ENCODE measurements around the gene CRTC1.

The CRTC1 gene

DNA sequence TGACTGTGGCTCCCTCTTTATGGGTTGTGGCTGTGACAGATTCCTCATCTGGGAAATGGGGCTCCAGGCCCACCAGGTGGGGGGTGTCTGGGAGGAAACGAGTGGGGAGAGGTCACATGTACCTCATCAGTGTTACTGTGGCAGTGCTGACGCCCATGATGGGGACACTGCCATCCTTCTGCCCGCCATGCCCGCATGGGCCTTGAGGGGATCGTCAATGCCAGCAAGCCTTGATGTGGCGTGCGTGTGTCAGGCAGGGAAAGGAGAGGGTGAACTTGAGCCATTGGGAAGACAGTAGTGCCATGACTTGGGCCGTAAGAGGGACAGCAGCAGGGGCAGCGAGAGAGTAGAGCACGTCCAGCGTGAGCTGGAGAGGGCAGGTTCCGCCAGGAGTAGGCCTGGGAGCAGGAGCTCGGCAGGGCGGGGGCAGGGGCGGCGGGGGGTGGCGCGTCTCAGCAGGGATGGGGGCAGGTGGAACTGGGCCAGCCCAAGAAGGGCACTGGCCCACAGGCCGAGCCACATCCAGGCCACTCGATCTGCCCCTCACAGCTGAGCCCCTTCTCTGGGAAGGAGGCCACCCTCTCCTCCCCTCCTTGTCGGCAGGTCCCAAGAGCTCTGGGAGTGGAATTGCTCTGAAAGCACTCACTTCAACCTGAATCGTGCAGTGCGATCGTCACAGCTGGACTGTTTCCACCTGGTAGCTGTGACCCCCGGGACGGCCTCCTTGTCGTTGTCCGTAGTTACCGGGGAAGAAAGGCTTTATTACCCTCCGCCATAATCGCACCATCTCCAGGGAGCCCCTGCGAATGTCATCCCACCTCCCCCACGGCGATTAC is 36.7 kb upstream of the CRTC1 start:
- no peak for TF ChIP-seq FOXP2 (optimal IDR thresholded peaks at IDR 0.05; ENCODE audit: borderline replicate concordance, extremely low read depth, extremely low read length, insufficient read depth)
- no peak for TF ChIP-seq POLR2AphosphoS5 (IDR thresholded peaks at IDR 0.05; ENCODE audit: low read depth, low read length)
- no peak for TF ChIP-seq SIN3A (IDR thresholded peaks at IDR 0.05; ENCODE audit: borderline replicate concordance, insufficient read depth, low read length)
- TF ChIP-seq TAF1 (IDR thresholded peaks at IDR 0.05; ENCODE audit: borderline replicate concordance, insufficient read depth, low read length) = no peak
- TF ChIP-seq, protein P1, sequence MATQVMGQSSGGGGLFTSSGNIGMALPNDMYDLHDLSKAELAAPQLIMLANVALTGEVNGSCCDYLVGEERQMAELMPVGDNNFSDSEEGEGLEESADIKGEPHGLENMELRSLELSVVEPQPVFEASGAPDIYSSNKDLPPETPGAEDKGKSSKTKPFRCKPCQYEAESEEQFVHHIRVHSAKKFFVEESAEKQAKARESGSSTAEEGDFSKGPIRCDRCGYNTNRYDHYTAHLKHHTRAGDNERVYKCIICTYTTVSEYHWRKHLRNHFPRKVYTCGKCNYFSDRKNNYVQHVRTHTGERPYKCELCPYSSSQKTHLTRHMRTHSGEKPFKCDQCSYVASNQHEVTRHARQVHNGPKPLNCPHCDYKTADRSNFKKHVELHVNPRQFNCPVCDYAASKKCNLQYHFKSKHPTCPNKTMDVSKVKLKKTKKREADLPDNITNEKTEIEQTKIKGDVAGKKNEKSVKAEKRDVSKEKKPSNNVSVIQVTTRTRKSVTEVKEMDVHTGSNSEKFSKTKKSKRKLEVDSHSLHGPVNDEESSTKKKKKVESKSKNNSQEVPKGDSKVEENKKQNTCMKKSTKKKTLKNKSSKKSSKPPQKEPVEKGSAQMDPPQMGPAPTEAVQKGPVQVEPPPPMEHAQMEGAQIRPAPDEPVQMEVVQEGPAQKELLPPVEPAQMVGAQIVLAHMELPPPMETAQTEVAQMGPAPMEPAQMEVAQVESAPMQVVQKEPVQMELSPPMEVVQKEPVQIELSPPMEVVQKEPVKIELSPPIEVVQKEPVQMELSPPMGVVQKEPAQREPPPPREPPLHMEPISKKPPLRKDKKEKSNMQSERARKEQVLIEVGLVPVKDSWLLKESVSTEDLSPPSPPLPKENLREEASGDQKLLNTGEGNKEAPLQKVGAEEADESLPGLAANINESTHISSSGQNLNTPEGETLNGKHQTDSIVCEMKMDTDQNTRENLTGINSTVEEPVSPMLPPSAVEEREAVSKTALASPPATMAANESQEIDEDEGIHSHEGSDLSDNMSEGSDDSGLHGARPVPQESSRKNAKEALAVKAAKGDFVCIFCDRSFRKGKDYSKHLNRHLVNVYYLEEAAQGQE (IDR thresholded peaks at IDR 0.05; ENCODE audit: insufficient read depth in 1 of 2, low read depth in 2 of 2, low read length in 2 of 2) = no peak

DNA sequence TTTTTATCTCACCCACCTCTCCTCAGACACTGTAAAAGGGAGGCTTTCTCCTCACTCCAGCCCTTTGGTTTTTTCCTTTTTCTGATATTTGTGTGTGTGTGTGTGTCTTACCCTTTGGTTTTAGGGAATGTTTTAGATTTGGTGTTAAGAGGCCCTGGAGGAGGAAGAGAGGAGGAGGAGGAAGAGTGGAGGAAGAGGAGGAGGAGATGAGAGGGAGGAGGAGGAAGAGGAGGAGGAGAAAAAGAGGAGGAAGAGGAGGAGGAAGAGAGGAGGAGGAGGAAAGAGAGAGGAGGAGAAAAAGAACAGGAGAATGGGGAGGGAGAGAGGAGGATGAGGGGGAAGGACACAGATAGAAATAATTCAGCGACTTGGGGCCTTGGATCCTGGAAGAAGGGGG is 36.1 kb upstream of the CRTC1 start:
- TF ChIP-seq, protein P1 (IDR thresholded peaks at IDR 0.05; ENCODE audit: insufficient read depth in 1 of 2, low read depth in 2 of 2, low read length in 2 of 2) = no peak
- TF ChIP-seq POLR2AphosphoS5 (IDR thresholded peaks at IDR 0.05; ENCODE audit: low read depth, low read length) = no peak
- no peak for TF ChIP-seq TAF1 (IDR thresholded peaks at IDR 0.05; ENCODE audit: borderline replicate concordance, insufficient read depth, low read length)
- TF ChIP-seq SIN3A (IDR thresholded peaks at IDR 0.05; ENCODE audit: borderline replicate concordance, insufficient read depth, low read length) = no peak
- TF ChIP-seq FOXP2 (optimal IDR thresholded peaks at IDR 0.05; ENCODE audit: borderline replicate concordance, extremely low read depth, extremely low read length, insufficient read depth) = no peak

GRCh38 chr19:18647807-18648206 is 35.7 kb upstream of the CRTC1 start:
- TF ChIP-seq TAF1 (IDR thresholded peaks at IDR 0.05; ENCODE audit: borderline replicate concordance, insufficient read depth, low read length) (no peak), FOXP2 (optimal IDR thresholded peaks at IDR 0.05; ENCODE audit: borderline replicate concordance, extremely low read depth, extremely low read length, insufficient read depth) (no peak), SIN3A (IDR thresholded peaks at IDR 0.05; ENCODE audit: borderline replicate concordance, insufficient read depth, low read length) (no peak), POLR2AphosphoS5 (IDR thresholded peaks at IDR 0.05; ENCODE audit: low read depth, low read length) (no peak)
- TF ChIP-seq, protein P1 (IDR thresholded peaks at IDR 0.05; ENCODE audit: insufficient read depth in 1 of 2, low read depth in 2 of 2, low read length in 2 of 2) = no peak

DNA sequence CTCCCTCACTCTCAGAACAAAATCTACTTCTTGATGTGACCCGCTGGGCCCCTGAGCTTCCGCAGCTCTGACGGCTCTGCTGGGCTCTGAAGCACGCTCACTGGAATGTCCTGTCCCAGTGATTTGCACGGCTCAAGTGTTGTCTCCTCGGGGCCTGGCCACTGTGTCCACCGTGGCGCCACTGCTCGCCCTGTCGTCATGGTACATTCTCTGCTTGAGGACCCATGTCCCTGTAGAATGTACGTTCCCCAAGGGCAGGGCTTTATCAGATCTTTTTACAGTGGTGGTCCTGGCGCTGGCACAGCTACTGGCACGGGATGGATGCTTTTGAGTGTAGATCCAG is 34.5 kb upstream of the CRTC1 start:
- TF ChIP-seq FOXP2 (optimal IDR thresholded peaks at IDR 0.05; ENCODE audit: borderline replicate concordance, extremely low read depth, extremely low read length, insufficient read depth) = no peak
- no peak for TF ChIP-seq POLR2AphosphoS5 (IDR thresholded peaks at IDR 0.05; ENCODE audit: low read depth, low read length)
- TF ChIP-seq TAF1 (IDR thresholded peaks at IDR 0.05; ENCODE audit: borderline replicate concordance, insufficient read depth, low read length) = no peak
- no peak for TF ChIP-seq SIN3A (IDR thresholded peaks at IDR 0.05; ENCODE audit: borderline replicate concordance, insufficient read depth, low read length)
- TF ChIP-seq, protein P1 (IDR thresholded peaks at IDR 0.05; ENCODE audit: insufficient read depth in 1 of 2, low read depth in 2 of 2, low read length in 2 of 2) = no peak
